Measurements from ENCODE around the gene DOCK11. TPM values are rescaled to one million over a fixed set of nuclear protein-coding genes. Genes with fewer than 3 reads are reported as not detected.
"Not testable (repeated sequence)": the region's sequence is repeated elsewhere in the genome, so short reads cannot be mapped to it uniquely, and the experiment has no call there.

Gene DOCK11
- polyA plus RNA-seq, 1 of the 3 experiments (the other 2 are of a cell fraction): 34.8 TPM

GRCh38 chrX:118579417-118579816 lies 83.8 kb downstream of the DOCK11 start (continued):
- TF ChIP-seq SIN3A (IDR thresholded peaks at IDR 0.05; ENCODE audit: borderline replicate concordance, low read depth, low read length) (no peak), CHD2 (IDR thresholded peaks at IDR 0.05; ENCODE audit: low read length, partially characterized antibody) (no peak), RCOR1 (IDR thresholded peaks at IDR 0.05; ENCODE audit: low read length) (no peak)

GRCh38 chrX:118582926-118583325 lies 87.3 kb downstream of the DOCK11 start:
- H3K27me3 ChIP-seq (ENCODE audit: insufficient read depth); H3K4me3 ChIP-seq (ENCODE audit: low read depth in 2 of 2, low read length in 1 of 2); DNase-seq; H3K4me1 ChIP-seq (ENCODE audit: control insufficient read depth in 1 of 2, insufficient read depth in 2 of 2, low read depth in 1 of 2, low read length in 1 of 2); H2AFZ ChIP-seq (ENCODE audit: low read depth); H4K20me1 ChIP-seq (ENCODE audit: insufficient read depth); H3K4me2 ChIP-seq; H3K9ac ChIP-seq; H3F3A ChIP-seq (replicated peaks; ENCODE audit: insufficient read depth); POLR2A ChIA-PET; H3K27ac ChIP-seq (ENCODE audit: low read depth in 2 of 2, low read length in 1 of 2); H3K79me2 ChIP-seq (ENCODE audit: insufficient read depth); H3K9me3 ChIP-seq; H3K9me2 ChIP-seq: not testable (repeated sequence)
- CTCF ChIA-PET: interaction anchor here (1.3 kb wide), 1 partner anchor 17 kb away, joined by 3 read pairs; no protein-coding TSS in a partner anchor
- H3K36me3 ChIP-seq (replicated peaks in 1 of 2; ENCODE audit: control insufficient read depth in 1 of 2, insufficient read depth in 2 of 2, low read length in 1 of 2): peaks cover 14% of the 10 kb centered on the region in 2 experiments
- WGBS (ENCODE audit: low lambda C conversion rate): 54% methylated on average over 3 of the region's 3 CpGs

- Histone ChIP-seq H3K4me1 (ENCODE audit: control insufficient read depth in 1 of 2, insufficient read depth in 2 of 2, low read depth in 1 of 2, low read length in 1 of 2) (no peaks in the 10 kb centered on the region), H3K79me2 (ENCODE audit: insufficient read depth) (no peaks in the 10 kb centered on the region), H4K20me1 (ENCODE audit: insufficient read depth) (no peaks in the 10 kb centered on the region), H3K9me2 (no peaks in the 10 kb centered on the region), H3K36me3 (replicated peaks in 1 of 2; ENCODE audit: control insufficient read depth in 1 of 2, insufficient read depth in 2 of 2, low read length in 1 of 2) (peaks cover 17 to 22% of the 10 kb centered on the region in 2 experiments), H3K4me3 (ENCODE audit: low read depth in 2 of 2, low read length in 1 of 2) (no peak overlapping the region), H3K27me3 (ENCODE audit: insufficient read depth) (no peaks in the 10 kb centered on the region), H3K27ac (ENCODE audit: low read depth in 2 of 2, low read length in 1 of 2) (no peak overlapping the region), H3K9ac (no peak overlapping the region), H3K4me2 (no peak overlapping the region), H2AFZ (ENCODE audit: low read depth) (no peak overlapping the region), H3K9me3 (no peaks in the 10 kb centered on the region), H3F3A (replicated peaks; ENCODE audit: insufficient read depth) (no peaks in the 10 kb centered on the region)
- no peak for TF ChIP-seq EZH2phosphoT487 (IDR thresholded peaks at IDR 0.05; ENCODE audit: borderline replicate concordance, low read depth)
- no peak for TF ChIP-seq GATA2 (CRISPR knock-in tag; IDR thresholded peaks at IDR 0.05)
- ChIA-PET POLR2A (no interaction called here), CTCF (interaction anchor here (1.0 kb wide), 1 partner anchor 9 kb away, joined by 4 read pairs; no protein-coding TSS in a partner anchor)
- no peak for DNase-seq
- 78% methylated on average over 4 of the region's 4 CpGs for WGBS (ENCODE audit: low lambda C conversion rate)
Observed at GRCh38 chrX:118583781-118584180, 88.2 kb downstream of the DOCK11 start.

- Histone ChIP-seq H3K4me1 (ENCODE audit: control insufficient read depth in 1 of 2, insufficient read depth in 2 of 2, low read depth in 1 of 2, low read length in 1 of 2) (no peaks in the 10 kb centered on the region), H3K9me3 (no peaks in the 10 kb centered on the region), H3K4me3 (ENCODE audit: low read depth in 2 of 2, low read length in 1 of 2) (no peak overlapping the region), H3K27ac (ENCODE audit: low read depth in 2 of 2, low read length in 1 of 2) (no peak overlapping the region), H3K36me3 (replicated peaks in 1 of 2; ENCODE audit: control insufficient read depth in 1 of 2, insufficient read depth in 2 of 2, low read length in 1 of 2) (peaks cover 18 to 24% of the 10 kb centered on the region in 2 experiments), H3K79me2 (ENCODE audit: insufficient read depth) (no peaks in the 10 kb centered on the region), H3K9ac (no peak overlapping the region), H3K27me3 (ENCODE audit: insufficient read depth) (no peaks in the 10 kb centered on the region), H4K20me1 (ENCODE audit: insufficient read depth) (no peaks in the 10 kb centered on the region), H3F3A (replicated peaks; ENCODE audit: insufficient read depth) (no peaks in the 10 kb centered on the region), H3K9me2 (no peaks in the 10 kb centered on the region), H3K4me2 (no peak overlapping the region), H2AFZ (ENCODE audit: low read depth) (no peak overlapping the region)
- no peak for DNase-seq
- POLR2A ChIA-PET: no interaction called here
- CTCF ChIA-PET: no interaction called here
- 40% methylated on average over 3 of the region's 3 CpGs for WGBS (ENCODE audit: low lambda C conversion rate)
- TF ChIP-seq ELF1 (IDR thresholded peaks at IDR 0.05) (no peak), RFX5 (IDR thresholded peaks at IDR 0.05; ENCODE audit: low read length) (no peak), MEF2A (IDR thresholded peaks at IDR 0.05; ENCODE audit: borderline replicate concordance, low read depth) (no peak), NFIC (IDR thresholded peaks at IDR 0.05; ENCODE audit: borderline replicate concordance) (no peak), RCOR1 (IDR thresholded peaks at IDR 0.05; ENCODE audit: low read length) (no peak), YY1 (IDR thresholded peaks at IDR 0.05; ENCODE audit: low read depth) (no peak), ZBTB33 (IDR thresholded peaks at IDR 0.05; ENCODE audit: borderline replicate concordance, low read depth) (no peak), FOXJ3 (CRISPR knock-in tag; IDR thresholded peaks at IDR 0.05) (no peak), GABPA (IDR thresholded peaks at IDR 0.05; ENCODE audit: low read depth) (no peak), NRF1 (IDR thresholded peaks at IDR 0.05; ENCODE audit: low read depth, low read length) (no peak), SMC3 (IDR thresholded peaks at IDR 0.05; ENCODE audit: low read depth, low read length) (no peak), CHD2 (IDR thresholded peaks at IDR 0.05; ENCODE audit: low read length, partially characterized antibody) (no peak)
Observed at GRCh38 chrX:118585296-118585695, 89.7 kb downstream of the DOCK11 start.

GRCh38 chrX:118586206-118586605 lies 90.6 kb downstream of the DOCK11 start:
- H3K9me3 ChIP-seq, DNase-seq: not testable (repeated sequence)

More at GRCh38 chrX:118586206-118586605, 90.6 kb downstream of the DOCK11 start:
- H3K27me3 ChIP-seq (ENCODE audit: insufficient read depth); POLR2A ChIA-PET; H3K79me2 ChIP-seq (ENCODE audit: insufficient read depth); H3K4me1 ChIP-seq (ENCODE audit: control insufficient read depth in 1 of 2, insufficient read depth in 2 of 2, low read depth in 1 of 2, low read length in 1 of 2); H2AFZ ChIP-seq (ENCODE audit: low read depth); H3K9ac ChIP-seq; H3F3A ChIP-seq (replicated peaks; ENCODE audit: insufficient read depth); H3K27ac ChIP-seq (ENCODE audit: low read depth in 2 of 2, low read length in 1 of 2); H3K9me2 ChIP-seq; CTCF ChIA-PET; H3K4me3 ChIP-seq (ENCODE audit: low read depth in 2 of 2, low read length in 1 of 2); H4K20me1 ChIP-seq (ENCODE audit: insufficient read depth); H3K4me2 ChIP-seq: not testable (repeated sequence)
- peaks cover 22 to 24% of the 10 kb centered on the region in 2 experiments for H3K36me3 ChIP-seq (replicated peaks in 1 of 2; ENCODE audit: control insufficient read depth in 1 of 2, insufficient read depth in 2 of 2, low read length in 1 of 2)
- 51% methylated on average over 7 of the region's 7 CpGs for WGBS (ENCODE audit: low lambda C conversion rate)
